HEK293 (cell line): ENCODE data around the gene CORO6.

Experiments used
- BCL6B ChIP-seq: fragments of 450-650 bp; formaldehyde crosslinking; IDR thresholded peaks from 2 replicates; pipeline ENCODE4 v1.5.1; 2017; ENCODE audit warnings: missing biosample characterization, missing genetic modification characterization
- ELK4 ChIP-seq: IDR thresholded peaks from 2 replicates; pipeline ENCODE4 v1.6.1; 2011; ENCODE audit warnings: mild to moderate bottlenecking, low read depth, low read length, borderline replicate concordance
- GLI2 ChIP-seq: fragments of 450-650 bp; formaldehyde crosslinking; IDR thresholded peaks from 2 replicates; pipeline ENCODE4; 2017; ENCODE audit warnings: missing biosample characterization, missing genetic modification characterization, low read depth, borderline replicate concordance
- HOXC10 ChIP-seq: sonication (generic); formaldehyde crosslinking; IDR thresholded peaks from 2 replicates; pipeline ENCODE4 v1.8.1; 2023; ENCODE audit warnings: mild to moderate bottlenecking, missing genetic modification reagents
- KLF10 ChIP-seq: fragments of 450-650 bp; IDR thresholded peaks from 2 replicates; pipeline ENCODE4 v1.5.1; 2018; ENCODE audit warnings: missing biosample characterization, mild to moderate bottlenecking, missing genetic modification characterization
- KLF17 ChIP-seq: fragments of 450-650 bp; formaldehyde crosslinking; IDR thresholded peaks from 2 replicates; pipeline ENCODE4 v1.5.1; 2016; ENCODE audit warnings: missing biosample characterization, missing genetic modification characterization
- PATZ1 ChIP-seq: fragments of 450-650 bp; formaldehyde crosslinking; IDR thresholded peaks from 2 replicates; pipeline ENCODE4 v1.5.1; 2016; ENCODE audit warnings: missing biosample characterization, missing genetic modification characterization
- PBX3 ChIP-seq: sonication (generic); formaldehyde crosslinking; IDR thresholded peaks from 2 replicates; pipeline ENCODE4 v1.8.1; 2022; ENCODE audit warnings: mild to moderate bottlenecking, moderate library complexity, missing genetic modification reagents
- PRDM6 ChIP-seq: fragments of 450-650 bp; formaldehyde crosslinking; IDR thresholded peaks from 2 replicates; pipeline ENCODE4 v1.5.1; 2017; ENCODE audit warnings: missing biosample characterization, missing genetic modification characterization
- SP3 ChIP-seq: fragments of 450-650 bp; formaldehyde crosslinking; IDR thresholded peaks from 2 replicates; pipeline ENCODE4 v1.5.1; 2016; ENCODE audit warnings: missing biosample characterization, missing genetic modification characterization
- TSHZ1 ChIP-seq: fragments of 450-650 bp; formaldehyde crosslinking; IDR thresholded peaks from 2 replicates; pipeline ENCODE4 v1.5.1; 2016; ENCODE audit warnings: missing biosample characterization, missing genetic modification characterization, borderline replicate concordance
- ZBTB17 ChIP-seq: fragments of 450-650 bp; formaldehyde crosslinking; IDR thresholded peaks from 2 replicates; pipeline ENCODE4 v1.5.1; 2016; ENCODE audit warnings: missing biosample characterization, missing genetic modification characterization
- ZEB2 ChIP-seq: fragments of 450-650 bp; formaldehyde crosslinking; IDR thresholded peaks from 2 replicates; pipeline ENCODE4 v1.5.1; 2016; ENCODE audit warnings: missing biosample characterization, missing genetic modification characterization
- ZFP69B ChIP-seq: fragments of 450-650 bp; formaldehyde crosslinking; IDR thresholded peaks from 2 replicates; pipeline ENCODE4 v1.5.1; 2016; ENCODE audit warnings: missing biosample characterization, missing genetic modification characterization
- ZNF221 ChIP-seq: fragments of 450-650 bp; formaldehyde crosslinking; IDR thresholded peaks from 2 replicates; pipeline ENCODE4 v1.5.1; 2017; ENCODE audit warnings: missing biosample characterization, missing genetic modification characterization, borderline replicate concordance
- ZNF239 ChIP-seq: fragments of 450-650 bp; formaldehyde crosslinking; IDR thresholded peaks from 2 replicates; pipeline ENCODE4 v1.5.1; 2016; ENCODE audit warnings: missing biosample characterization, missing genetic modification characterization
- ZNF501 ChIP-seq: fragments of 450-650 bp; formaldehyde crosslinking; IDR thresholded peaks from 2 replicates; pipeline ENCODE4 v1.5.1; 2016; ENCODE audit warnings: missing biosample characterization, missing genetic modification characterization
- ZNF530 ChIP-seq: fragments of 450-650 bp; formaldehyde crosslinking; IDR thresholded peaks from 2 replicates; pipeline ENCODE4 v1.5.1; 2016; ENCODE audit warnings: low read depth, missing biosample characterization, missing genetic modification characterization
- ZNF645 ChIP-seq: fragments of 450-650 bp; formaldehyde crosslinking; IDR thresholded peaks from 2 replicates; pipeline ENCODE4; 2016; ENCODE audit warnings: missing biosample characterization, missing genetic modification characterization
- ZNF654 ChIP-seq: fragments of 450-650 bp; formaldehyde crosslinking; IDR thresholded peaks from 2 replicates; pipeline ENCODE4 v1.5.1; 2016; ENCODE audit warnings: low read depth, missing biosample characterization, missing genetic modification characterization
- ZNF664 ChIP-seq: fragments of 450-650 bp; formaldehyde crosslinking; IDR thresholded peaks from 2 replicates; pipeline ENCODE4 v1.5.1; 2016; ENCODE audit warnings: missing biosample characterization, missing genetic modification characterization
- ZNF670 ChIP-seq: fragments of 450-650 bp; formaldehyde crosslinking; IDR thresholded peaks from 2 replicates; pipeline ENCODE4 v1.5.1; 2016; ENCODE audit warnings: missing biosample characterization, missing genetic modification characterization, low read depth
- ZNF701 ChIP-seq: fragments of 450-650 bp; formaldehyde crosslinking; IDR thresholded peaks from 2 replicates; pipeline ENCODE4 v1.5.1; 2016; ENCODE audit warnings: missing biosample characterization, missing genetic modification characterization
- ZNF791 ChIP-seq: fragments of 450-650 bp; formaldehyde crosslinking; IDR thresholded peaks from 2 replicates; pipeline ENCODE4 v1.5.1; 2016; ENCODE audit warnings: missing biosample characterization, missing genetic modification characterization
- ZSCAN30 ChIP-seq: fragments of 450-650 bp; IDR thresholded peaks from 2 replicates; pipeline ENCODE4 v1.5.1; 2018; ENCODE audit warnings: missing biosample characterization, mild to moderate bottlenecking, missing genetic modification characterization, moderate library complexity

CORO6 gene

GRCh38 chr17:29568331-29569244, 54.1 kb downstream of the CORO6 start, which contains the start of gene TP53I13 (continued):
- TF ChIP-seq TSHZ1 (tag by site-specific recombination) = no peak
- peak; percentile 75 for TF ChIP-seq ZFP69B
- TF ChIP-seq PATZ1 = peak; percentile 44
- no peak for TF ChIP-seq ZNF239
- TF ChIP-seq ZNF670 (tag by site-specific recombination) = no peak
- TF ChIP-seq ZNF664 = no peak
- TF ChIP-seq ZNF645 (tag by site-specific recombination) = no peak
- peak; percentile 76; the same call in 1 of the 2 replicates for TF ChIP-seq ZNF501 (tag by site-specific recombination)
- TF ChIP-seq PBX3 (CRISPR knock-in tag) = 0 out of 2 replicates have a peak, but pooled peaks have one; percentile 18
- TF ChIP-seq HOXC10 (CRISPR knock-in tag) = no peak
- TF ChIP-seq ZNF654 (tag by site-specific recombination) = no peak
- no peak for TF ChIP-seq BCL6B
- TF ChIP-seq ZNF530 = no peak
- peak; percentile 53 for TF ChIP-seq SP3 (tag by site-specific recombination)
- no peak; the same call in 1 of the 2 replicates for TF ChIP-seq ZEB2
- no peak for TF ChIP-seq KLF10 (tag by site-specific recombination)
- TF ChIP-seq ZSCAN30 = 0 out of 2 replicates have a peak, but pooled peaks have one; percentile 23
- TF ChIP-seq ZNF791 (tag by site-specific recombination) = no peak
- no peak for TF ChIP-seq GLI2 (tag by site-specific recombination)
- TF ChIP-seq PRDM6 = no peak
- no peak for TF ChIP-seq ZNF221 (tag by site-specific recombination)
- TF ChIP-seq ZBTB17 (tag by site-specific recombination) = peak; percentile 39; the same call in 1 of the 2 replicates
- TF ChIP-seq KLF17 (tag by site-specific recombination) = peak; percentile 42; the same call in 1 of the 2 replicates
- no peak for TF ChIP-seq ELK4
- no peak for TF ChIP-seq ZNF701 (tag by site-specific recombination)
